GM23338 (cell line): ENCODE data around the gene RER1.

Source experiments
- EZH2phosphoT487 ChIP-seq: fragments of 200-600 bp; sonication (generic); IDR thresholded peaks from one replicate; pipeline ENCODE4 v1.8.1; 2018; ENCODE audit warnings: antibody characterized with exemption; ENCODE audit not compliant: unreplicated experiment
- JUNB ChIP-seq: IDR thresholded peaks from one replicate; pipeline ENCODE4 v1.6.1; 2016; ENCODE audit warnings: antibody characterized with exemption; ENCODE audit not compliant: unreplicated experiment
- POLR2AphosphoS5 ChIP-seq: IDR thresholded peaks from 2 replicates; pipeline ENCODE4 v1.6.1; 2016; ENCODE audit warnings: antibody characterized with exemption, low read depth

- no peak for TF ChIP-seq EZH2phosphoT487
- no peak for TF ChIP-seq JUNB
- TF ChIP-seq POLR2AphosphoS5 = no peak
Observed at GRCh38 chr1:2360588-2361364, 30.9 kb upstream of the RER1 start.
